ENCODE data around the gene MAP3K3. TPM values are rescaled to one million over a fixed set of nuclear protein-coding genes. Genes with fewer than 3 reads are reported as not detected.

Gene MAP3K3
- total RNA-seq, 1 experiment from 2014 or later, result 11.4 TPM

GRCh38 chr17:63704836-63705235 lies 82.6 kb downstream of the MAP3K3 start:
- no peaks in the 10 kb centered on the region for H3K4me1 Mint-ChIP-seq (ENCODE audit: low read depth, unreplicated experiment)
- CTCF ChIA-PET, result no interaction called here
- H3K36me3 Mint-ChIP-seq (ENCODE audit: insufficient read depth, unreplicated experiment), result no peaks in the 10 kb centered on the region
- no peaks in the 10 kb centered on the region for H3K9me3 Mint-ChIP-seq (ENCODE audit: low read depth, unreplicated experiment)
- H3K4me3 Mint-ChIP-seq (ENCODE audit: low read depth, unreplicated experiment), result no peak overlapping the region
- intact Hi-C loops (cut with micrococcal nuclease; ENCODE audit: unreplicated experiment), result no loop called here
- H3K27ac Mint-ChIP-seq (ENCODE audit: unreplicated experiment), result no peak overlapping the region
- TF ChIP-seq, protein P1, sequence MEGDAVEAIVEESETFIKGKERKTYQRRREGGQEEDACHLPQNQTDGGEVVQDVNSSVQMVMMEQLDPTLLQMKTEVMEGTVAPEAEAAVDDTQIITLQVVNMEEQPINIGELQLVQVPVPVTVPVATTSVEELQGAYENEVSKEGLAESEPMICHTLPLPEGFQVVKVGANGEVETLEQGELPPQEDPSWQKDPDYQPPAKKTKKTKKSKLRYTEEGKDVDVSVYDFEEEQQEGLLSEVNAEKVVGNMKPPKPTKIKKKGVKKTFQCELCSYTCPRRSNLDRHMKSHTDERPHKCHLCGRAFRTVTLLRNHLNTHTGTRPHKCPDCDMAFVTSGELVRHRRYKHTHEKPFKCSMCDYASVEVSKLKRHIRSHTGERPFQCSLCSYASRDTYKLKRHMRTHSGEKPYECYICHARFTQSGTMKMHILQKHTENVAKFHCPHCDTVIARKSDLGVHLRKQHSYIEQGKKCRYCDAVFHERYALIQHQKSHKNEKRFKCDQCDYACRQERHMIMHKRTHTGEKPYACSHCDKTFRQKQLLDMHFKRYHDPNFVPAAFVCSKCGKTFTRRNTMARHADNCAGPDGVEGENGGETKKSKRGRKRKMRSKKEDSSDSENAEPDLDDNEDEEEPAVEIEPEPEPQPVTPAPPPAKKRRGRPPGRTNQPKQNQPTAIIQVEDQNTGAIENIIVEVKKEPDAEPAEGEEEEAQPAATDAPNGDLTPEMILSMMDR (IDR thresholded peaks at IDR 0.05; ENCODE audit: unreplicated experiment), result no peak
- BruUV-seq (replicated peaks), result no TSS peak
- DNase-seq, result no peak
- H3K27me3 Mint-ChIP-seq (ENCODE audit: unreplicated experiment), result no peaks in the 10 kb centered on the region

DNA sequence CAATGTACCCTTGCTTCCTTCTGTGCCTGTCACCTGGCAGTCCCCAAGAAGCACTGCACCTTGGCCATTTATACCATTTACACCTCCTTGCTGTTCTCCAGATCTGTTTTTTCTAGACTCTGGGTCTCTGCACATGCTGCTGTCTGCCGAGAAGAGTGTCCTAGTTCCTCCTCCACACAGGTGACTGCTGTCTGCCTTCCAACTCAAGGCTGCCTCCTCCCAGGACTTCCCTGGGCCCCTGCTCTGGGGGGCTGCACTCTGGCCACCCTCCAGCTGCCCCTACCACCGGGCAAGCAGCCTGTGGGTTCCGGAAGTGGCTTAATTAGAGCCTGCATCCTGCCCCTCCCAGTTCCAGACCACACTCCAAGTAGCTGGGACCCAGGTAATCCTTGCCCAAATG lies 83.4 kb downstream of the MAP3K3 start:
- H3K4me1 Mint-ChIP-seq (ENCODE audit: low read depth, unreplicated experiment), result no peaks in the 10 kb centered on the region
- BruUV-seq (replicated peaks), result no TSS peak
- H3K27ac Mint-ChIP-seq (ENCODE audit: unreplicated experiment), result no peak overlapping the region
- no peaks in the 10 kb centered on the region for H3K27me3 Mint-ChIP-seq (ENCODE audit: unreplicated experiment)
- intact Hi-C loops (cut with micrococcal nuclease; ENCODE audit: unreplicated experiment), result no loop called here
- no peaks in the 10 kb centered on the region for H3K36me3 Mint-ChIP-seq (ENCODE audit: insufficient read depth, unreplicated experiment)
- CTCF ChIA-PET, result no interaction called here
- no peak for DNase-seq
- H3K9me3 Mint-ChIP-seq (ENCODE audit: low read depth, unreplicated experiment), result no peaks in the 10 kb centered on the region
- TF ChIP-seq, protein P1 (IDR thresholded peaks at IDR 0.05; ENCODE audit: unreplicated experiment), result no peak
- no peak overlapping the region for H3K4me3 Mint-ChIP-seq (ENCODE audit: low read depth, unreplicated experiment)

- H3K36me3 Mint-ChIP-seq (ENCODE audit: insufficient read depth, unreplicated experiment), result no peaks in the 10 kb centered on the region
Measured at GRCh38 chr17:63706336-63707082, 84.3 kb downstream of the MAP3K3 start.

GRCh38 chr17:63707151-63707550 lies 84.9 kb downstream of the MAP3K3 start:
- Mint-ChIP-seq H3K36me3 (ENCODE audit: insufficient read depth, unreplicated experiment) (no peaks in the 10 kb centered on the region), H3K27me3 (ENCODE audit: unreplicated experiment) (no peaks in the 10 kb centered on the region), H3K27ac (ENCODE audit: unreplicated experiment) (no peak overlapping the region), H3K9me3 (ENCODE audit: low read depth, unreplicated experiment) (no peaks in the 10 kb centered on the region), H3K4me1 (ENCODE audit: low read depth, unreplicated experiment) (no peaks in the 10 kb centered on the region), H3K4me3 (ENCODE audit: low read depth, unreplicated experiment) (no peak overlapping the region)
- intact Hi-C loops (cut with micrococcal nuclease; ENCODE audit: unreplicated experiment), result no loop called here
- CTCF ChIA-PET, result no interaction called here
- no TSS peak for BruUV-seq (replicated peaks)
- no peak for DNase-seq
- TF ChIP-seq, protein P1 (IDR thresholded peaks at IDR 0.05; ENCODE audit: unreplicated experiment), result no peak

More at GRCh38 chr17:63706336-63707082, 84.3 kb downstream of the MAP3K3 start:
- no TSS peak for BruUV-seq (replicated peaks)
- no peaks in the 10 kb centered on the region for H3K27me3 Mint-ChIP-seq (ENCODE audit: unreplicated experiment)
- no peak for DNase-seq
- no peak overlapping the region for H3K27ac Mint-ChIP-seq (ENCODE audit: unreplicated experiment)
- CTCF ChIA-PET, result no interaction called here
- H3K4me1 Mint-ChIP-seq (ENCODE audit: low read depth, unreplicated experiment), result no peaks in the 10 kb centered on the region
- TF ChIP-seq, protein P1 (IDR thresholded peaks at IDR 0.05; ENCODE audit: unreplicated experiment), result no peak
- intact Hi-C loops (cut with micrococcal nuclease; ENCODE audit: unreplicated experiment), result no loop called here
- no peaks in the 10 kb centered on the region for H3K9me3 Mint-ChIP-seq (ENCODE audit: low read depth, unreplicated experiment)
- no peak overlapping the region for H3K4me3 Mint-ChIP-seq (ENCODE audit: low read depth, unreplicated experiment)

All from Calu3 (cell line).